Lower lobe of right lung (tissue), 2 donors: ENCODE measurements around the gene NRIP1. TPM values are rescaled to one million over a fixed set of nuclear protein-coding genes. Genes with fewer than 3 reads are reported as not detected.
A peak's percentile ranks its signal among the peaks of the same experiment; 100 is the strongest.

ENCODE experiments used
- ATAC-seq, 2 donors: fragments of 200-7000 bp; cut with Tn5 transposase; one replicate each; pipeline ENCODE4 v1.9.1; 2020 to 2022; ENCODE audit warnings: mild to moderate bottlenecking in 2 of 2, moderate library complexity in 2 of 2
- DNase-seq: peaks from one replicate; pipeline ENCODE4 v3.0.0-alpha.2; 2020
- H3K27ac ChIP-seq: fragments of 200-600 bp; one replicate; pipeline ENCODE4 v1.8.0; 2022
- H3K27me3 ChIP-seq: fragments of 200-600 bp; one replicate; pipeline ENCODE4 v1.8.0; 2022; ENCODE audit warnings: low read depth
- H3K36me3 ChIP-seq: fragments of 200-600 bp; one replicate; pipeline ENCODE4 v1.8.0; 2022; ENCODE audit warnings: mild to moderate bottlenecking
- H3K4me1 ChIP-seq: fragments of 200-600 bp; one replicate; pipeline ENCODE4 v1.8.0; 2022
- H3K4me3 ChIP-seq: fragments of 200-600 bp; one replicate; pipeline ENCODE4 v1.8.0; 2022; ENCODE audit warnings: mild to moderate bottlenecking
- H3K9me3 ChIP-seq: fragments of 200-600 bp; one replicate; pipeline ENCODE4 v1.8.0; 2022
- intact Hi-C: fragments of 100-400 bp; cut with DNase I; formaldehyde crosslinking; loops from one replicate; pipeline ENCODE4 v1.11.0; 2022
- total RNA-seq: library from RNA; stranded (reverse); fragmentation: NEBNext Ultra II Directional; extraction: Animal tissue kit (Norgen Biotek cat#: 25700); gene quantifications from one replicate; pipeline ENCODE4 v1.2.1, GENCODE V29; 2021
- TF ChIP-seq, protein P1 (sequence below): fragments of 200-600 bp; IDR thresholded peaks from one replicate; pipeline ENCODE4 v1.8.0; 2022; ENCODE audit warnings: antibody characterized with exemption, mild to moderate bottlenecking
- donor health status: DM: no; HTN: yes; CAD: no; lungs with severe emphysema.

The NRIP1 gene
- total RNA-seq, 1 donor from 2014 or later = 60.0 TPM

DNA sequence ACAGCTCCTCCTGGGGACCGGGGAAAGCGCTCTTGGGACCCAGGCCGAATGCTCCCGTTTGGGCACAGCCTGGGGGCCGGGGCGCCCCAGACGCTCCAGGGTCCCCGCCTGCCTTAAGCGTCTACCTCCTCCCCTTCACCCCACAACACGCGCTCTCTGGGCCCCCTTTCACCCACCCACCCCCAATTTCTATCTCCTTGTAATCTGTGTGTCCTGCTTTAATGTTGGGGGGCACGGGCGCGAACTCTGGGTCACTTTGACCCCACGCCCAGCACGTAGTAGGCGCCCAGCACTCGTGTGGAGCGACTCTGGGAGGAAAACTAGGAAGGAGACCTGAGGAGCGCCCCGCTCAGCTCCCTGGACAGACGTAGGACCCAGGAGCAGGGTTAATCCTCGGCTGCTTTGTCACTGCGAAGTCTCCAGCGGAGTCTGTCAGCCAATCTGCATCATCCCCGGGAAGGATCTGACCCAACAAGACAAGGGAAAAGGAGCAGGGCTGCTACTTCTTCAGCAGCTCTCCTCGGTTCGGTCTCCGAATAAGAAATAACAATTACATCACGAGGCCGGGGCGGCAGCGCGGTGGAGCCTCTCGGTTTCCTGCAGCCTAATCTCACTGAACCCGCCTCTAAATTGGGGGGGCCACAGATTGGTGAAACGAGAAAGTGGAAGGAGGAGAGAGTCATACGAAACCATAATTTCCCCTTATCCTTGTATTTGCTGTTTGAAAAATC lies 757 bp upstream of the NRIP1 start:
- Histone ChIP-seq H3K4me1 (peaks cover 35% of the 10 kb centered on the region), H3K27ac (peak overlapping the region; percentile 95), H3K4me3 (peak overlapping the region; percentile 80), H3K36me3 (no peaks in the 10 kb centered on the region), H3K27me3 (no peaks in the 10 kb centered on the region), H3K9me3 (no peaks in the 10 kb centered on the region)
- ATAC-seq (peak; percentile 71 to 74), DNase-seq (peak; percentile 85)
- TF ChIP-seq, protein P1, sequence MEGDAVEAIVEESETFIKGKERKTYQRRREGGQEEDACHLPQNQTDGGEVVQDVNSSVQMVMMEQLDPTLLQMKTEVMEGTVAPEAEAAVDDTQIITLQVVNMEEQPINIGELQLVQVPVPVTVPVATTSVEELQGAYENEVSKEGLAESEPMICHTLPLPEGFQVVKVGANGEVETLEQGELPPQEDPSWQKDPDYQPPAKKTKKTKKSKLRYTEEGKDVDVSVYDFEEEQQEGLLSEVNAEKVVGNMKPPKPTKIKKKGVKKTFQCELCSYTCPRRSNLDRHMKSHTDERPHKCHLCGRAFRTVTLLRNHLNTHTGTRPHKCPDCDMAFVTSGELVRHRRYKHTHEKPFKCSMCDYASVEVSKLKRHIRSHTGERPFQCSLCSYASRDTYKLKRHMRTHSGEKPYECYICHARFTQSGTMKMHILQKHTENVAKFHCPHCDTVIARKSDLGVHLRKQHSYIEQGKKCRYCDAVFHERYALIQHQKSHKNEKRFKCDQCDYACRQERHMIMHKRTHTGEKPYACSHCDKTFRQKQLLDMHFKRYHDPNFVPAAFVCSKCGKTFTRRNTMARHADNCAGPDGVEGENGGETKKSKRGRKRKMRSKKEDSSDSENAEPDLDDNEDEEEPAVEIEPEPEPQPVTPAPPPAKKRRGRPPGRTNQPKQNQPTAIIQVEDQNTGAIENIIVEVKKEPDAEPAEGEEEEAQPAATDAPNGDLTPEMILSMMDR = no peak
- intact Hi-C loops = no loop called here

DNA sequence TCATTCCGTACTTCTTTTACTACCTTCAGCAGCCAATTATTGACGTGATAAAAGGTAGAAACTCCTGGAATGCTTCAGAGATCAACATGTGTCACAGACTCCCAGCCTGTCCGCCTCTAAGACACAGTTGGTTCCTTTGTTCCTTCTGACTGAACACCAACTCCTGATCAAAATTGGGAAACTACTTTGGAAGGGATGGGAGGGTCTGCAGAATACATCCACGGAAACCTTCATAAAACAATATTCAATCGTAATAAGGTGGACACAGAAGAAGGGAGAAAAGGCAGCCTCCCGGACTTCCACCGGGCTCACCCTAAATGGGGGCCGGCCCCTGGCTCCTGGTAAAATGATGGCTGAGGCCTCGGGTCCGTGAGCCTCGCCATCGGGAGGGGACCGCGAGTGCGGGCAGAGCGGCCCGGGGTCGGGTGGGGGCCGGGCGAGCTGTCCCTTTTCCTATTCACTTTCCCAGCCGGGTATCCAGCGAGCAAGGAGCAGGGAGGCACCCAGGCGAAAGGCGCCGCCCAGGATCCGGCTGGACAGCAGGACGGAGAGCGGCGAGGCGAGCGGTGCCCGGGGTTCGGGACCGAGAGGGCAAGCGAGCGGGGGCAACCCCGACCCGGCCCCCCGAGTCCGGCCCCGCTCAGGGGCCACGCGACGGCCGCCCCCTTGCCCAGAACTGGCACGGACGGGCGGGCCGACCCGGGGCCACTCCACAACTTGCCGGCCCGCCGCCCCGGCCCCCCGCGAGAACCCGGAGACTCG lies 805 bp downstream of the NRIP1 start:
- H3K4me3 ChIP-seq = peak overlapping the region; percentile 80
- peaks cover 45% of the 10 kb centered on the region for H3K4me1 ChIP-seq
- H3K27me3 ChIP-seq = no peaks in the 10 kb centered on the region
- TF ChIP-seq, protein P1 = no peak
- no peaks in the 10 kb centered on the region for H3K9me3 ChIP-seq
- intact Hi-C loops = no loop called here
- H3K27ac ChIP-seq = peak overlapping the region; percentile 95
- DNase-seq = peak; percentile 70
- ATAC-seq = peak; percentile 26 to 52
- no peaks in the 10 kb centered on the region for H3K36me3 ChIP-seq

DNA sequence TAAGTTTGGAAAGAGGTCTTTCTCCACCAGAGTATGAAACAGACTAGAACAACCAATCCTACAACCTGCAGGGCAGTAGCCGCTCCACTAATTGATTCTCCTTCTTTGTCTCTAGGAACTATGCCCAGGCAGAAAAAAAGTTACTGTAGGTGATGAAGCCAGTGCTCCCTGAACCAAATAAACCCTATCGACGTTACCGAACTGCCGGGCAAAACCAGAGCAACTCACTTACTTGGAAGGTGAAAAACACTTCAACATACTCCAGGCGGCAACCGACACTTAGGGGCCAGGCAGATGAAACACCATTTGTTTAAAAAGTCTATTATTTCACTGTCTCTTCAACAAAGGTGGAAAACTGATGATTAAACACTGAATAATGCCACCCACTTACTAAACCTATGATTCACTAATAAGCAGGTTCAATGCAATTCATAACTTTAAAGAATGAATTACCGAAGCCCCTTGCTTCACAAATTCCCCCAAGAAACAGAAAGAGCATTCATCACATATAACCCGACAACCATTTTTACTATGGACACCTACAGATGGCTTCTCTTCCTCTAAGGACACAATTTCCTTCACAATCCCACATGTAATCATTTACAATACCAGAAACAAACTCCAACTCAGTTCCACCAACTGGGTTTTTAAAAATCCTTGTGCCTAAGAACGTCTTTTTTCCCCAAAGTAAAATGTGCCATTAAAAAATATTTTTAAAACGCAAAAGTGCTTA lies 1.6 kb downstream of the NRIP1 start:
- peak overlapping the region; percentile 80 for H3K4me3 ChIP-seq
- intact Hi-C loops = no loop called here
- TF ChIP-seq, protein P1 = no peak
- no peaks in the 10 kb centered on the region for H3K9me3 ChIP-seq
- DNase-seq (no peak), ATAC-seq (no peak)
- H3K27ac ChIP-seq = peak overlapping the region; percentile 95
- H3K36me3 ChIP-seq = no peaks in the 10 kb centered on the region
- peaks cover 52% of the 10 kb centered on the region for H3K4me1 ChIP-seq
- no peaks in the 10 kb centered on the region for H3K27me3 ChIP-seq

DNA sequence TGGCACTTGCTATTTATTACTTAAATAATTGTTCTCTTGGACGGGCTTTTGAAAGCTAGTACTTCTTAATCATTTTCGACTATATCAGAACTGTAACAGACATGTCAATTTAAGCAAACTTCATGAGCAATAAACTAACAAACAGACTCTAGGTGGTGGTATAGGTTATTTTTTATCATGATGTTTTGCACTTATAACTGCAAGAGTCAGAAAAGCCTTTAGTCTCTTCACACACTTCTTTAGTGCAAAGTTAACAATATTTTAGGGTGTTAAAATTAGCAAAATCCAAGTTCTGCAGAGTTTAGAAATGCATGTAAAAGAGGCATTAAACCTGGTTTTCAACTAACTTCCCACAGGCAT lies 2.2 kb downstream of the NRIP1 start:
- H3K27me3 ChIP-seq = no peaks in the 10 kb centered on the region
- no peak for ATAC-seq
- peak overlapping the region; percentile 95 for H3K27ac ChIP-seq
- TF ChIP-seq, protein P1 = peak; percentile 9
- H3K4me1 ChIP-seq = peaks cover 59% of the 10 kb centered on the region
- intact Hi-C loops = no loop called here
- peak overlapping the region; percentile 80 for H3K4me3 ChIP-seq
- DNase-seq = no peak
- H3K9me3 ChIP-seq = no peaks in the 10 kb centered on the region
- H3K36me3 ChIP-seq = no peaks in the 10 kb centered on the region

DNA sequence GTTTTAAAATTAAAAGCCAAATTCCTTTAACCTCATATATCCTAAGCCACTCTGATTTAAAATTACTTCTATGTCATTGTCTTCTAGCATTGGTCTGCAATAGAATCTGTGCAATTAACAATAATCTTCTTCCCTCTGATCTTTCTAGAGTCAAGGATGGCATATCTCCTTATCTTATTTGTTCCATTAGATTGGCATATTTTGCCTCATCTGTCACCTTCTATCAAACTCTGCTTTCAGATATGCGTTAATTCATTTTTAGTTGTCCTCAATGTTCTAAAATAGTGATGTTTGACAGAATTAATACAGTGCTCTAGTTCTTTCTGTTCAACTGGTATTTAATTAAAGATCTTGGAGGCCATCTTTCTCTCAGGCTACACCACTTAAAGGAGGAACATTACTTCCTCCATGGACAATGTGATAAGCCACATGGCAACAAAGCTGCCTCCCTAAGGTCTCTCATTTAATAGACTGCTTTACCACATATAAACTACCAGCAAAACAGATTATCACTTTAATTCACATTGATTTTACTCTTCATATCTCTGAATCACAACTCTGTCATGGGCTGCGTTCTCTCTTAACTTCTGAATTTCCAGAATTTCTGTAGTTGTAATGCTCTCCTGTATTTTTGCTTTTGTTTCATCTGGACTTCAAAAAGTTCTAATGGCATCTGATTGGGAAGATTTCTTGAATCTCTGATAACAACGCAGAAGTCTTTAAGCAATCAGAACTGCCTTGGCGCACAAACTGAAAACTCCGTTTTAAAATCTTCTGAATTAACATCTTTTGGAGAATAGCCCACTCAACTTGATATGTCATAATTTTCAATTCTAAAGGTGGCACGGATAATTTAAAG lies 2.8 kb downstream of the NRIP1 start:
- no peaks in the 10 kb centered on the region for H3K9me3 ChIP-seq
- DNase-seq (no peak), ATAC-seq (no peak)
- intact Hi-C loops = no loop called here
- no peak overlapping the region for H3K27ac ChIP-seq
- H3K4me3 ChIP-seq = peak overlapping the region; percentile 80
- peaks cover 65% of the 10 kb centered on the region for H3K4me1 ChIP-seq
- TF ChIP-seq, protein P1 = no peak
- no peaks in the 10 kb centered on the region for H3K36me3 ChIP-seq
- H3K27me3 ChIP-seq = no peaks in the 10 kb centered on the region
